Kidney epithelial cell (primary cell): ENCODE data around the gene SIT1. TPM values are rescaled to one million over a fixed set of nuclear protein-coding genes. Genes with fewer than 3 reads are reported as not detected.
A peak's percentile ranks its signal among the peaks of the same experiment; 100 is the strongest.

Source experiments
- DNase-seq: peaks from one replicate; pipeline ENCODE4 v3.0.0-alpha.2; 2010; ENCODE audit warnings: low read depth
- H3K27me3 ChIP-seq: 2 replicates; pipeline ENCODE4 v1.6.0; 2011; ENCODE audit warnings: low read length; ENCODE audit not compliant: control insufficient read depth, insufficient read depth
- H3K36me3 ChIP-seq: 2 replicates; pipeline ENCODE4 v1.5.1; 2011; ENCODE audit warnings: low read length; ENCODE audit not compliant: control insufficient read depth, insufficient read depth
- H3K4me3 ChIP-seq: 2 replicates; pipeline ENCODE4 v1.5.1; 2011; ENCODE audit warnings: low read depth, mild to moderate bottlenecking, control low read depth, low read length
- total RNA-seq: library from RNA; depleted of rRNA; stranded (reverse); fragments of >200 nt; gene quantifications from 2 replicates; pipeline ENCODE4 v1.2.3, GENCODE V29; 2015
- TF ChIP-seq, protein P1 (sequence below): IDR thresholded peaks from 2 replicates; pipeline ENCODE4 v1.5.1; 2011; ENCODE audit warnings: mild to moderate bottlenecking, moderate library complexity, low read length, control low read depth, inconsistent platforms; ENCODE audit not compliant: insufficient read depth, poor library complexity, severe bottlenecking

Gene SIT1
- total RNA-seq, 1 donor from 2014 or later, result not detected

GRCh38 chr9:35660966-35661415 is 10.3 kb upstream of the SIT1 start:
- no peak for DNase-seq
- no peaks in the 10 kb centered on the region for H3K27me3 ChIP-seq
- peaks cover 2% of the 10 kb centered on the region for H3K36me3 ChIP-seq
- TF ChIP-seq, protein P1, sequence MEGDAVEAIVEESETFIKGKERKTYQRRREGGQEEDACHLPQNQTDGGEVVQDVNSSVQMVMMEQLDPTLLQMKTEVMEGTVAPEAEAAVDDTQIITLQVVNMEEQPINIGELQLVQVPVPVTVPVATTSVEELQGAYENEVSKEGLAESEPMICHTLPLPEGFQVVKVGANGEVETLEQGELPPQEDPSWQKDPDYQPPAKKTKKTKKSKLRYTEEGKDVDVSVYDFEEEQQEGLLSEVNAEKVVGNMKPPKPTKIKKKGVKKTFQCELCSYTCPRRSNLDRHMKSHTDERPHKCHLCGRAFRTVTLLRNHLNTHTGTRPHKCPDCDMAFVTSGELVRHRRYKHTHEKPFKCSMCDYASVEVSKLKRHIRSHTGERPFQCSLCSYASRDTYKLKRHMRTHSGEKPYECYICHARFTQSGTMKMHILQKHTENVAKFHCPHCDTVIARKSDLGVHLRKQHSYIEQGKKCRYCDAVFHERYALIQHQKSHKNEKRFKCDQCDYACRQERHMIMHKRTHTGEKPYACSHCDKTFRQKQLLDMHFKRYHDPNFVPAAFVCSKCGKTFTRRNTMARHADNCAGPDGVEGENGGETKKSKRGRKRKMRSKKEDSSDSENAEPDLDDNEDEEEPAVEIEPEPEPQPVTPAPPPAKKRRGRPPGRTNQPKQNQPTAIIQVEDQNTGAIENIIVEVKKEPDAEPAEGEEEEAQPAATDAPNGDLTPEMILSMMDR, result peak; percentile 51
- H3K4me3 ChIP-seq, result no peak overlapping the region

DNA sequence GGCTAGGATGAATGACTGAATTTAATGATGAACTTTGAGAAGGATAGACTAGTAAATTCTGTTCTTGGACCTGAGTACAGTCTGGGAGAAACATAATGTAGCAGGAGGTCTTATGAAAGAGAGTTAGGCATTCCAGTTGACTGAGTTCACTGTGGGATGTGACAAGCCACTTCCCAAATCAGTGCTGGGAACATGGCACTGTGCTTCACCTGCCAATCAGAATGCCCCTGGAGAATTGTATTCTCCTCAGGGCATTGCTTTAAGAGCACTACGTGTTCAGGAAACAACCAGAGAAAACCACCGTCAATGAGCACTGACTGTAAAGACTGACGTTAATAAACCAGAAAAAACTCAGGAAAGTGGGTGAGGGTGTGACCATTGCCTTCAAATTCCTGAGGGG is 8.6 kb upstream of the SIT1 start:
- peak overlapping the region; percentile 68 for H3K4me3 ChIP-seq
- no peak for DNase-seq
- H3K36me3 ChIP-seq, result peaks cover 2% of the 10 kb centered on the region
- TF ChIP-seq, protein P1, result no peak
- H3K27me3 ChIP-seq, result no peaks in the 10 kb centered on the region

DNA sequence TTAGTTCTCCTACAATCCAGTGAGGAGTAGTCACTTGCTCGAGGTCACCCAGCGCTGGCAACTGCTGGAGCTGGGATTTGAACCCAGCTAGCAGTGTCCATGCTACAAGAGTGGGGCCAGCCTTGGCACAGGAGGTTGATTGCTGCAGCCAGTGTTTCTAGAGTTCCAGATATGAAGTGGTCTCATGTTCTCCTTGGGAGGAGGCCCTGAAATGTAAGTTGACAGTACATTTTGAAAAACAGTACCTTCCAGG is 8.2 kb upstream of the SIT1 start:
- DNase-seq, result no peak
- Histone ChIP-seq H3K36me3 (peaks cover 2% of the 10 kb centered on the region), H3K27me3 (no peaks in the 10 kb centered on the region), H3K4me3 (peak overlapping the region; percentile 68)
- TF ChIP-seq, protein P1, result no peak

DNA sequence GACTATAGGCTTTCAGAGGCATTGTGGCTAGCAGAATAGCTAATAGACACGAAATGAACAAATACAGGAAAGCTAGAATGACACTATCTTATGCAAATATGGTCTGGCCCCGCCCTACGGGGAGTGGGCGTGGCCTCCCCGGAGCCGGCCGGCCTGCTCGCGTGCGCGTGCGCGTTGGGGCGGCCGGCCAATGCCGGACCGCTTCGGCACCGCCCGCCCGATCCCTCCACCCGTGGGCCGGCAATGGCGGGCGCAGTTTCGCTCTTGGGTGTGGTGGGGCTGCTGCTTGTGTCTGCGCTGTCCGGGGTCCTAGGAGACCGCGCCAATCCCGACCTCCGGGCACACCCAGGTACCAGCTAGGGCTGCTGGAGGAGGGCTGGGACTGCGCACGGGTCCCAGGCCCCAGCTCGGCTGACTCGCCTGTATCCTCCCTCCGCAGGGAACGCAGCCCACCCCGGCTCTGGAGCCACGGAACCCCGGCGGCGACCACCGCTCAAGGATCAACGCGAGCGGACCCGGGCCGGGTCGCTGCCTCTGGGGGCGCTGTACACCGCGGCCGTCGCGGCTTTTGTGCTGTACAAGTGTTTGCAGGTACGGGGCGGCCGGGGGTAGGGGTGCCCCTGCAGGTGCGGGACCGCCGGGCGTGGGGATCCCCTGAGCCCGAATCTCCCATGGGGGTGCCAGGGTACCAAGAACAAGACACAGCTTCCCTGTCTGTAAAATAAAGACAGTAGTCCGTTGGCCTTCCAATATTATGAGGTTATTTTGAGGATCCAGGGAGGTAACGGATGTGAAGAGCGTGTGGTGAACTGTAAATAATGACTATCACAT is 7.6 kb upstream of the SIT1 start, which contains the start of gene CCDC107:
Gene CCDC107, plus strand, starts transcription at position 156 of the 831 bp plus-strand sequence. Its CDS starts 88 bp downstream, at position 244.
- Histone ChIP-seq H3K36me3 (peaks cover 2% of the 10 kb centered on the region), H3K4me3 (peak within 1 kb of the TSS; percentile 68), H3K27me3 (no peaks in the 10 kb centered on the region)
- TF ChIP-seq, protein P1, result peak; percentile 75
- DNase-seq, result no peak

- TF ChIP-seq, protein P1, result peak; percentile 15
- peak; percentile 99 for DNase-seq
- Histone ChIP-seq H3K36me3 (peaks cover 2% of the 10 kb centered on the region), H3K4me3 (peak within 1 kb of the TSS; percentile 68), H3K27me3 (no peaks in the 10 kb centered on the region)
These were observed 6.9 kb upstream of the SIT1 start, which contains the start of gene RMRP for GRCh38 chr9:35657546-35658136. Gene RMRP (minus strand): TSS chr9:35658019.
